WTC11 (cell line): Measurements from ENCODE around the gene SYT1. TPM values are rescaled to one million over a fixed set of nuclear protein-coding genes. Genes with fewer than 3 reads are reported as not detected.

Experiments used
- ATAC-seq: fragments of 200-7000 bp; cut with Tn5 transposase; 2 replicates; pipeline ENCODE4 v1.10.0; 2021; ENCODE audit warnings: mild to moderate bottlenecking, moderate library complexity
- CTCF ChIA-PET: fragments of 300-600 bp; sonication (Branson Sonifier 250); formaldehyde crosslinking; loops from one replicate; lab custom pipeline; 2021; ENCODE audit warnings: antibody characterized with exemption; lab: Charles Lee
- POLR2A ChIA-PET: fragments of 350-600 bp; sonication (Branson Sonifier 250); formaldehyde crosslinking; loops from one replicate; lab custom pipeline; 2021; ENCODE audit warnings: antibody characterized with exemption; lab: Charles Lee
- DNase-seq: peaks from one replicate; pipeline ENCODE4 v3.0.0; 2021; ENCODE audit warnings: low spot score
- H3K27ac Mint-ChIP-seq: 2 replicates; pipeline ENCODE4 v1.8.0; 2021; ENCODE audit warnings: mixed read lengths
- H3K27me3 Mint-ChIP-seq: 2 replicates; pipeline ENCODE4 v1.8.0; 2021; ENCODE audit warnings: low read depth, mild to moderate bottlenecking, moderate library complexity, mixed read lengths
- H3K36me3 Mint-ChIP-seq: 2 replicates; pipeline ENCODE4 v1.8.0; 2021; ENCODE audit warnings: mixed read lengths
- H3K4me1 Mint-ChIP-seq: 2 replicates; pipeline ENCODE4 v1.8.0; 2022; ENCODE audit warnings: mixed read lengths
- H3K4me3 Mint-ChIP-seq: 2 replicates; pipeline ENCODE4 v1.8.0; 2021; ENCODE audit warnings: mild to moderate bottlenecking, moderate library complexity, mixed read lengths
- H3K9me3 Mint-ChIP-seq: 2 replicates; pipeline ENCODE4 v1.8.0; 2021; ENCODE audit warnings: mixed read lengths
- ATF1 ChIP-seq: sonication (generic); formaldehyde crosslinking; IDR thresholded peaks from 2 replicates; pipeline ENCODE4 v1.8.1; 2023; ENCODE audit warnings: mild to moderate bottlenecking, moderate library complexity, missing genetic modification reagents
- CBFB ChIP-seq: sonication (generic); formaldehyde crosslinking; IDR thresholded peaks from 2 replicates; pipeline ENCODE4 v1.8.1; 2022; ENCODE audit warnings: mild to moderate bottlenecking, low read depth, missing genetic modification reagents
- CTCF ChIP-seq: fragments of 200-600 bp; IDR thresholded peaks from 2 replicates; pipeline ENCODE4 v1.8.0; 2022; ENCODE audit warnings: antibody characterized with exemption
- FOXP1 ChIP-seq: sonication (generic); formaldehyde crosslinking; IDR thresholded peaks from 2 replicates; pipeline ENCODE4 v1.8.0; 2022; ENCODE audit warnings: missing genetic modification reagents, mild to moderate bottlenecking, moderate library complexity, borderline replicate concordance
- JAZF1 ChIP-seq: fragments of 250-450 bp; sonication (Bioruptor Pico); IDR thresholded peaks from 2 replicates; pipeline ENCODE4 v1.9.0; 2021; ENCODE audit warnings: moderate library complexity, mild to moderate bottlenecking, inconsistent platforms
- JUN ChIP-seq: sonication (generic); formaldehyde crosslinking; IDR thresholded peaks from 2 replicates; pipeline ENCODE4 v1.8.0; 2023; ENCODE audit warnings: mild to moderate bottlenecking, missing genetic modification reagents
- NFYB ChIP-seq: sonication (generic); formaldehyde crosslinking; conservative IDR thresholded peaks from 2 replicates; pipeline ENCODE4 v1.8.0; 2022; ENCODE audit warnings: low read depth, missing genetic modification reagents
- OVOL2 ChIP-seq: fragments of 250-450 bp; sonication (Bioruptor Pico); IDR thresholded peaks from 2 replicates; pipeline ENCODE4 v1.9.0; 2021; ENCODE audit warnings: mild to moderate bottlenecking, borderline replicate concordance
- PRDM15 ChIP-seq: sonication (generic); formaldehyde crosslinking; IDR thresholded peaks from 2 replicates; pipeline ENCODE4 v1.8.0; 2022; ENCODE audit warnings: missing genetic modification reagents
- RORB ChIP-seq: fragments of 250-450 bp; sonication (Bioruptor Pico); IDR thresholded peaks from 2 replicates; pipeline ENCODE4 v1.9.0; 2021; ENCODE audit warnings: mild to moderate bottlenecking
- USF2 ChIP-seq: sonication (generic); formaldehyde crosslinking; IDR thresholded peaks from 2 replicates; pipeline ENCODE4 v1.8.1; 2023; ENCODE audit warnings: mild to moderate bottlenecking, missing genetic modification reagents, moderate library complexity
- ZNF232 ChIP-seq: sonication (generic); formaldehyde crosslinking; IDR thresholded peaks from 2 replicates; pipeline ENCODE4 v1.8.0; 2022; ENCODE audit warnings: mild to moderate bottlenecking, missing genetic modification reagents
- ZNF317 ChIP-seq: sonication (generic); formaldehyde crosslinking; IDR thresholded peaks from 2 replicates; pipeline ENCODE4 v1.8.1; 2023; ENCODE audit warnings: low read depth, mild to moderate bottlenecking, moderate library complexity, missing genetic modification reagents, borderline replicate concordance
- ZNF416 ChIP-seq: fragments of 250-450 bp; sonication (Bioruptor Pico); IDR thresholded peaks from 2 replicates; pipeline ENCODE4 v1.9.0; 2021; ENCODE audit warnings: mild to moderate bottlenecking, inconsistent platforms
- ZSCAN18 ChIP-seq: fragments of 250-450 bp; sonication (Bioruptor Pico); IDR thresholded peaks from 2 replicates; pipeline ENCODE4 v2.1.2; 2022; ENCODE audit warnings: mild to moderate bottlenecking, moderate library complexity
- total RNA-seq: library from RNA; stranded (reverse); gene quantifications from 3 replicates; pipeline ENCODE4 v1.2.3, GENCODE V29; 2021
- TF ChIP-seq, protein P1 (sequence below): sonication (generic); formaldehyde crosslinking; IDR thresholded peaks from 2 replicates; pipeline ENCODE4 v1.8.1; 2022; ENCODE audit warnings: missing genetic modification reagents, borderline replicate concordance
- TF ChIP-seq, protein P2 (sequence below): sonication (generic); formaldehyde crosslinking; IDR thresholded peaks from 2 replicates; pipeline ENCODE4 v1.8.0; 2023; ENCODE audit warnings: mild to moderate bottlenecking, missing genetic modification reagents

SYT1 gene
- total RNA-seq, 1 experiment from 2014 or later = 45.2 TPM

DNA sequence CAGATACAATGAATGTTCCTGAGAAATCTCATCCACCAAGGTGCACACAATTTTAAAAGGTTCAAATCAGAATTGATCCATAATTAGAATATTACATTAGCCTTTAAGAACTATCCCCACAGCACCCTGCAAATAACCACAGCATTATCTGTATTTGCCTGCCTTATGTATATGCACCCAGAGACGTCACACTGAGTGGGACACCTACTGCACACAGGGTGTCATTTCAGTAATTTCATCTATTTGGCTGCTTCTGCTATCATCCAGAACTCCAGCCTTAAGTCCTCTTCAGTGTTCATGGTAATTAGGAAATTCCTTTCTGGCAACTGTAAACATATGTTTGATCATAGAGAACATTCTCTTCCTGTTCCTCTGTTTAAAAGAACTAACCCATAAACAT is 298.4 kb downstream of the SYT1 start:
- H3K27me3 Mint-ChIP-seq = no peaks in the 10 kb centered on the region
- ChIA-PET CTCF (interaction anchor here (1.1 kb wide), 1 partner anchor 27 kb away, joined by 3 read pairs; no protein-coding TSS in a partner anchor), POLR2A (no interaction called here)
- no peak overlapping the region for H3K4me3 Mint-ChIP-seq
- no peak for DNase-seq
- ATAC-seq = no peak
- TF ChIP-seq JUN = no peak
- no peaks in the 10 kb centered on the region for H3K9me3 Mint-ChIP-seq
- peaks cover 8% of the 10 kb centered on the region; the same call in 1 of the 2 replicates for H3K4me1 Mint-ChIP-seq
- no peak overlapping the region for H3K27ac Mint-ChIP-seq
- H3K36me3 Mint-ChIP-seq = no peaks in the 10 kb centered on the region

DNA sequence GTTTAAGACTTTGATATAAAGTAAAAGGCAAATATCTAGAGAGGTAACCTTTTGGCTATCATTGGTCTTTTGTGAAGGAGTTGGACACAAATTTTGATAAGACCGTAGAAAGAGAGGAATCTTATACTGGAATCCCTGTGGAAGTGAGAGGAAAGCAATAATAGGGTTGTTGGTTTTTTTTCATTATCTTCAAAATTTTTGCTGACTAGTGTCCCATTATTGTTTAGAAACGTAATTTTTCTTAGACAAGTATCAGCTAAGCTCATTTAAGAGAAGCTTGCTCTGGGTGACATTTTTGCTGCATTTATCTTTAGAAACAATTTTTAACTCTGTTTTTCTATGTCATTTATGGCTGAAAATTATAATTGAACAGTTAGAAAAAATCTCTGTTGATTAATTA is 300.3 kb downstream of the SYT1 start:
- Mint-ChIP-seq H3K4me1 (peaks cover 8% of the 10 kb centered on the region; the same call in 1 of the 2 replicates), H3K4me3 (no peak overlapping the region), H3K27me3 (no peaks in the 10 kb centered on the region), H3K36me3 (0 out of 2 replicates have a peak, but pooled peaks cover 5% of the 10 kb centered on the region), H3K9me3 (peaks cover 7% of the 10 kb centered on the region), H3K27ac (no peak overlapping the region)
- ATAC-seq (no peak), DNase-seq (no peak)
- ChIA-PET CTCF (no interaction called here), POLR2A (no interaction called here)
- no peak for TF ChIP-seq JUN

DNA sequence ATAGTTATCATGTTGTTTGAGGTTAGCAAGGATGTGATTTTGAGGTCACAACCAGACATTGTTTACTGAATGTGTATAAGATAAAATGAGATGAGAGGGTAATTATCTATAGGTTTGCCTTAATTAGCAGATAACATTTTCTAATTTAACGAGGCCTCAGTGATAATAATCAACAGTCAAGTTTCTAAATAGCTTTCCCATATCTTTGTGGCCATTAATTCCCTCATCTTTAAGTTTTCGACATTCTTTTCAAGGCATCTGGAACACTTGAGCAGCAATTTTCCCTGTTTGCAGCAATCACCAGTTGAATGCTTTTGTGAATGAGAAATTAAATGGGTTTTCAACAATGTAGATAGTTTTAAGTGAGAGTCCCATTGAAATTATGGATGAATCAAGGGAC is 304.1 kb downstream of the SYT1 start:
- Mint-ChIP-seq H3K4me3 (no peak overlapping the region), H3K4me1 (no peaks in the 10 kb centered on the region; the same call in 1 of the 2 replicates), H3K27me3 (no peaks in the 10 kb centered on the region), H3K36me3 (0 out of 2 replicates have a peak, but pooled peaks cover 5% of the 10 kb centered on the region), H3K27ac (no peak overlapping the region), H3K9me3 (peaks cover 20% of the 10 kb centered on the region)
- DNase-seq (no peak), ATAC-seq (no peak)
- no peak for TF ChIP-seq ZSCAN18 (CRISPR knock-in tag)
- no peak for TF ChIP-seq PRDM15 (CRISPR knock-in tag)
- TF ChIP-seq, protein P1, sequence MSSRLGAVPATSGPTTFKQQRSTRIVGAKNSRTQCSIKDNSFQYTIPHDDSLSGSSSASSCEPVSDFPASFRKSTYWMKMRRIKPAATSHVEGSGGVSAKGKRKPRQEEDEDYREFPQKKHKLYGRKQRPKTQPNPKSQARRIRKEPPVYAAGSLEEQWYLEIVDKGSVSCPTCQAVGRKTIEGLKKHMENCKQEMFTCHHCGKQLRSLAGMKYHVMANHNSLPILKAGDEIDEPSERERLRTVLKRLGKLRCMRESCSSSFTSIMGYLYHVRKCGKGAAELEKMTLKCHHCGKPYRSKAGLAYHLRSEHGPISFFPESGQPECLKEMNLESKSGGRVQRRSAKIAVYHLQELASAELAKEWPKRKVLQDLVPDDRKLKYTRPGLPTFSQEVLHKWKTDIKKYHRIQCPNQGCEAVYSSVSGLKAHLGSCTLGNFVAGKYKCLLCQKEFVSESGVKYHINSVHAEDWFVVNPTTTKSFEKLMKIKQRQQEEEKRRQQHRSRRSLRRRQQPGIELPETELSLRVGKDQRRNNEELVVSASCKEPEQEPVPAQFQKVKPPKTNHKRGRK = no peak
- TF ChIP-seq ZNF232 (CRISPR knock-in tag) = no peak
- no peak for TF ChIP-seq ZNF317 (CRISPR knock-in tag)
- no peak for TF ChIP-seq USF2 (CRISPR knock-in tag)
- TF ChIP-seq OVOL2 (CRISPR knock-in tag) = no peak
- TF ChIP-seq RORB = no peak
- TF ChIP-seq, protein P2, sequence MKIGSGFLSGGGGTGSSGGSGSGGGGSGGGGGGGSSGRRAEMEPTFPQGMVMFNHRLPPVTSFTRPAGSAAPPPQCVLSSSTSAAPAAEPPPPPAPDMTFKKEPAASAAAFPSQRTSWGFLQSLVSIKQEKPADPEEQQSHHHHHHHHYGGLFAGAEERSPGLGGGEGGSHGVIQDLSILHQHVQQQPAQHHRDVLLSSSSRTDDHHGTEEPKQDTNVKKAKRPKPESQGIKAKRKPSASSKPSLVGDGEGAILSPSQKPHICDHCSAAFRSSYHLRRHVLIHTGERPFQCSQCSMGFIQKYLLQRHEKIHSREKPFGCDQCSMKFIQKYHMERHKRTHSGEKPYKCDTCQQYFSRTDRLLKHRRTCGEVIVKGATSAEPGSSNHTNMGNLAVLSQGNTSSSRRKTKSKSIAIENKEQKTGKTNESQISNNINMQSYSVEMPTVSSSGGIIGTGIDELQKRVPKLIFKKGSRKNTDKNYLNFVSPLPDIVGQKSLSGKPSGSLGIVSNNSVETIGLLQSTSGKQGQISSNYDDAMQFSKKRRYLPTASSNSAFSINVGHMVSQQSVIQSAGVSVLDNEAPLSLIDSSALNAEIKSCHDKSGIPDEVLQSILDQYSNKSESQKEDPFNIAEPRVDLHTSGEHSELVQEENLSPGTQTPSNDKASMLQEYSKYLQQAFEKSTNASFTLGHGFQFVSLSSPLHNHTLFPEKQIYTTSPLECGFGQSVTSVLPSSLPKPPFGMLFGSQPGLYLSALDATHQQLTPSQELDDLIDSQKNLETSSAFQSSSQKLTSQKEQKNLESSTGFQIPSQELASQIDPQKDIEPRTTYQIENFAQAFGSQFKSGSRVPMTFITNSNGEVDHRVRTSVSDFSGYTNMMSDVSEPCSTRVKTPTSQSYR (CRISPR knock-in tag) = no peak
- TF ChIP-seq CBFB (CRISPR knock-in tag) = no peak
- TF ChIP-seq ZNF416 = no peak
- TF ChIP-seq JAZF1 (CRISPR knock-in tag) = no peak
- no peak for TF ChIP-seq NFYB (CRISPR knock-in tag)
- TF ChIP-seq FOXP1 (CRISPR knock-in tag) = no peak
- no peak for TF ChIP-seq CTCF
- no peak for TF ChIP-seq ATF1
- ChIA-PET POLR2A (no interaction called here), CTCF (no interaction called here)
